22Rv1 (cell line): ENCODE data around the gene MAP1B.

ENCODE experiments used
- ZFX ChIP-seq: fragments of 450-650 bp; IDR thresholded peaks from 2 replicates; pipeline ENCODE4 v1.6.1; 2017; ENCODE audit warnings: antibody characterized with exemption, borderline replicate concordance
- TF ChIP-seq, protein P1 (sequence below): fragments of 450-650 bp; IDR thresholded peaks from 2 replicates; pipeline ENCODE4 v1.5.1; 2017; ENCODE audit warnings: mild to moderate bottlenecking

DNA sequence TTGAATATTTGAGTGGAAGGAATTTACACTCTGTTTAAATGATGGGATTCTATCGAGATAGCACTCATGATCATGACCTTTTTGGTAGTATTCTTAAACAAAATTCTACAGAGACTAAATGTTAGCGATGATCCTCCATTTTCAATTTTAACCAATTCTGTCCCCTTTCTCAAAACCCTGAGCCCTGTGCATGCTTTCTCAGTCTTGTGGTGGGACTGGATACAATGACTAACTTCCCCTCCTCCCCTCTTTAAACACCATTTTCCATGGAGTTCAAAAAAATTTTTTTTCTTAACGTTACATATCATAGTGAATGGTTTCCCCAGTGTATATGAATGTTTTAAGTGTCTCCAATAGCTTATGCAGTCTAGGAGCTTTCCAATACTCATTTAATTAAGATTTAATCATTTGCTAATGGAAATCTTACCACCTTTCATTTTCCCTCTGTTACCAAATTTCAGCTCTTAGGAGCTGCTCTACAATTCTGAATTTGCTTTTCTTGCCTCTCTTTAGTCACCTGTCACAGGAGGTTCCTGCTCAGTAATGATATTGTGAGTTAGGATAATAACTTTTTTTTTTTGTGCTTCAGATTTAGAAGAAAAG lies 101.2 kb downstream of the MAP1B start:
- TF ChIP-seq, protein P1, sequence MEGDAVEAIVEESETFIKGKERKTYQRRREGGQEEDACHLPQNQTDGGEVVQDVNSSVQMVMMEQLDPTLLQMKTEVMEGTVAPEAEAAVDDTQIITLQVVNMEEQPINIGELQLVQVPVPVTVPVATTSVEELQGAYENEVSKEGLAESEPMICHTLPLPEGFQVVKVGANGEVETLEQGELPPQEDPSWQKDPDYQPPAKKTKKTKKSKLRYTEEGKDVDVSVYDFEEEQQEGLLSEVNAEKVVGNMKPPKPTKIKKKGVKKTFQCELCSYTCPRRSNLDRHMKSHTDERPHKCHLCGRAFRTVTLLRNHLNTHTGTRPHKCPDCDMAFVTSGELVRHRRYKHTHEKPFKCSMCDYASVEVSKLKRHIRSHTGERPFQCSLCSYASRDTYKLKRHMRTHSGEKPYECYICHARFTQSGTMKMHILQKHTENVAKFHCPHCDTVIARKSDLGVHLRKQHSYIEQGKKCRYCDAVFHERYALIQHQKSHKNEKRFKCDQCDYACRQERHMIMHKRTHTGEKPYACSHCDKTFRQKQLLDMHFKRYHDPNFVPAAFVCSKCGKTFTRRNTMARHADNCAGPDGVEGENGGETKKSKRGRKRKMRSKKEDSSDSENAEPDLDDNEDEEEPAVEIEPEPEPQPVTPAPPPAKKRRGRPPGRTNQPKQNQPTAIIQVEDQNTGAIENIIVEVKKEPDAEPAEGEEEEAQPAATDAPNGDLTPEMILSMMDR, result no peak
- no peak for TF ChIP-seq ZFX
